AG04450 (cell line): Measurements from ENCODE around the gene TMEM161A. TPM values are rescaled to one million over a fixed set of nuclear protein-coding genes. Genes with fewer than 3 reads are reported as not detected.
A peak's percentile ranks its signal among the peaks of the same experiment; 100 is the strongest.

Source experiments
- CTCF ChIA-PET: fragments of 300-600, 350-600 bp; formaldehyde crosslinking; extraction: SDS; loops from one replicate; lab custom pipeline; 2022; ENCODE audit warnings: antibody characterized with exemption, inconsistent platforms; lab: Charles Lee
- POLR2A ChIA-PET: fragments of 350-600 bp; formaldehyde crosslinking; extraction: SDS; loops from one replicate; lab custom pipeline; 2021; ENCODE audit warnings: antibody characterized with exemption, inconsistent platforms; lab: Yijun Ruan, JAX
- DNase-seq: peaks from one replicate; pipeline ENCODE4 v3.0.0-alpha.2; 2011; ENCODE audit warnings: low read depth, low spot score
- H3K27ac ChIP-seq: one replicate; pipeline ENCODE4 v1.5.1; 2012; ENCODE audit warnings: low read depth, low read length, control low read depth
- H3K27me3 ChIP-seq: one replicate; pipeline ENCODE4 v1.6.0; 2012; ENCODE audit warnings: low read length; ENCODE audit not compliant: control insufficient read depth, insufficient read depth
- H3K4me3 ChIP-seq: 2 replicates; pipeline ENCODE4 v1.5.1; 2011; ENCODE audit warnings: mild to moderate bottlenecking, low read depth, low read length, control low read depth
- H3K9me3 ChIP-seq: 2 replicates; pipeline ENCODE4 v1.5.1; 2012; ENCODE audit warnings: low read length; ENCODE audit not compliant: control insufficient read depth, insufficient read depth
- polyA minus RNA-seq: library from RNA; depleted of rRNA, polyadenylated mRNA; stranded (reverse); fragments of >200 nt; gene quantifications from 2 replicates; pipeline ENCODE4 v1.2.3, GENCODE V29; 2011; rRNA and poly(A)+ RNA removed
- polyA plus RNA-seq: library from polyadenylated mRNA; depleted of rRNA; stranded (reverse); fragments of >200 nt; gene quantifications from 2 replicates; pipeline ENCODE4 v1.2.3, GENCODE V29; 2011; rRNA removed
- TF ChIP-seq, protein P1 (sequence below): IDR thresholded peaks from 2 replicates; pipeline ENCODE4 v1.5.1; 2011; ENCODE audit warnings: low read depth, low read length, control low read depth, inconsistent platforms

The TMEM161A gene
- polyA plus RNA-seq (16.0 and 21.7 TPM in 2 replicates), polyA minus RNA-seq (23.4 and 31.0 TPM in 2 replicates)

DNA sequence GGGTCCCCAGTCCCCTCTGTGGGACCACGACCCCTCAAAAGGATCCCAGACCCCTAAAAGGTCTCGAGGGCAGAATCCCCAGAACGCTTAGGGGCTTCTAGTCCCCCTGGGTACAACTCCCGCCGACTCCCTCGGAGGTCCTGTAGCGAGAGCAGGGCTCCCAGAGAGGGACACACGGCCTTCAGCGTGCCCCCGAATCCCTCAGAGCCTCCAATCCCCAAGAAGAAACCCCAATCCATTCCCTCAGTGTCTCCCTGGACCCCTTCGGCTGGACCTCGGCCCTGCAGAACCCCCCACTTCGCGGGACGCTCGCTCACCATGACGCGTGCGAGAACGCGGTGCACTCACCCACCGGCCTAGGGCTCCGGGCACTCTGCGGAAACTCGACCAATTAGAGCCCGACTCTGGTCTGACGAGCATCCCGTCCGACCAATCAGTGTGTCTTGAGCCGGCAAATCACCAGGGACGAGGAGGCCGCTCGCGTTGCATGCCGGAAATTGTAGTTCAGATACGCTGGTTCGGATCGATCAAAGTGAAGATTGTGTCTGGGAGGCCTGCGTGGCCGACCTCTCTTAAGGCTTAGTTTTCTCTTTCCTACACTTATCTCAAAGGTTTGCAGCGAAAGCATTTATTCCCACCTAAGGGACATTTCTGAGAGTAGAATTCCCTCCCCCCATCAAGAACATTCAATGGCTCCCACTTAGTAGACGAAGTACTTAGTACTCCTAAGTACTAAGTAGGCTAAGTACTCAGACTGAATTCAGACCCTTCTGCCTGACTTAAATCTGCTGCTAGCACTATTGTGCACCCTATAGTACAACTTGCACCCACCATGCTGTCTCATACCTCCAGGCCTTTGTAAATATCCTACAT lies at the start of gene TMEM161A:
TMEM161A (minus strand) TSS at position 370 of the 873 bp plus-strand sequence; CDS start at position 320, 50 bp downstream.
- DNase-seq: peak; percentile 99
- Histone ChIP-seq H3K4me3 (peak within 1 kb of the TSS; percentile 94), H3K27me3 (peaks cover 4% of the 10 kb centered on the region), H3K27ac (peak within 1 kb of the TSS; percentile 39), H3K9me3 (peaks cover 3% of the 10 kb centered on the region; the same call in 1 of the 2 replicates)
- ChIA-PET POLR2A (no interaction called here), CTCF (interaction anchor here (0.9 to 1.0 kb wide), 2 partner anchors 30 to 75 kb away, joined by 3 to 4 read pairs; no protein-coding TSS in a partner anchor)
- TF ChIP-seq, protein P1, sequence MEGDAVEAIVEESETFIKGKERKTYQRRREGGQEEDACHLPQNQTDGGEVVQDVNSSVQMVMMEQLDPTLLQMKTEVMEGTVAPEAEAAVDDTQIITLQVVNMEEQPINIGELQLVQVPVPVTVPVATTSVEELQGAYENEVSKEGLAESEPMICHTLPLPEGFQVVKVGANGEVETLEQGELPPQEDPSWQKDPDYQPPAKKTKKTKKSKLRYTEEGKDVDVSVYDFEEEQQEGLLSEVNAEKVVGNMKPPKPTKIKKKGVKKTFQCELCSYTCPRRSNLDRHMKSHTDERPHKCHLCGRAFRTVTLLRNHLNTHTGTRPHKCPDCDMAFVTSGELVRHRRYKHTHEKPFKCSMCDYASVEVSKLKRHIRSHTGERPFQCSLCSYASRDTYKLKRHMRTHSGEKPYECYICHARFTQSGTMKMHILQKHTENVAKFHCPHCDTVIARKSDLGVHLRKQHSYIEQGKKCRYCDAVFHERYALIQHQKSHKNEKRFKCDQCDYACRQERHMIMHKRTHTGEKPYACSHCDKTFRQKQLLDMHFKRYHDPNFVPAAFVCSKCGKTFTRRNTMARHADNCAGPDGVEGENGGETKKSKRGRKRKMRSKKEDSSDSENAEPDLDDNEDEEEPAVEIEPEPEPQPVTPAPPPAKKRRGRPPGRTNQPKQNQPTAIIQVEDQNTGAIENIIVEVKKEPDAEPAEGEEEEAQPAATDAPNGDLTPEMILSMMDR: no peak

DNA sequence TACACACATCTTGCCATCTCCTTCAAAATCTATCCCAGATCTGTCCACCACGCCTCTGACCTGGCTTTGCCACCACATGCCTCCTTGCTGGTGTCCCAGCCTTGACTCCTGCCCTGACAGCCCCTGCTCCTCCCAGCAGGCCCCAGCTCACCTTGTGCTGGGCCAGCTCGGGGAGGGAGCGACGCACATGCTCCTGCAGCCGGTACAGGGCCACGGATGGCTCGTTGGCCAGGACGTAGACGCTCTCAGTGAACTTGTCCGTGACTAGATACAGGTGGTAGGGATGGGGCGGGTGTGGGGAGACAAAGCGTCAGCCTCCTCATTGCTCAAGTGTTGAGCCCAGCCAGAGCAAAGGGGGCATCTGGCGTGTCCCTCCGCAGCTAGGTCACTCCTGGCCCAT lies 48.5 kb upstream of the TMEM161A start:
- Histone ChIP-seq H3K4me3 (no peak overlapping the region), H3K9me3 (no peaks in the 10 kb centered on the region; the same call in 1 of the 2 replicates), H3K27ac (no peak overlapping the region), H3K27me3 (no peaks in the 10 kb centered on the region)
- no peak for DNase-seq
- TF ChIP-seq, protein P1: no peak
- ChIA-PET CTCF (interaction anchor here (0.7 to 1.6 kb wide), 2 partner anchors 12 to 324 kb away, joined by 5 to 7 read pairs; no protein-coding TSS in a partner anchor), POLR2A (no interaction called here)

DNA sequence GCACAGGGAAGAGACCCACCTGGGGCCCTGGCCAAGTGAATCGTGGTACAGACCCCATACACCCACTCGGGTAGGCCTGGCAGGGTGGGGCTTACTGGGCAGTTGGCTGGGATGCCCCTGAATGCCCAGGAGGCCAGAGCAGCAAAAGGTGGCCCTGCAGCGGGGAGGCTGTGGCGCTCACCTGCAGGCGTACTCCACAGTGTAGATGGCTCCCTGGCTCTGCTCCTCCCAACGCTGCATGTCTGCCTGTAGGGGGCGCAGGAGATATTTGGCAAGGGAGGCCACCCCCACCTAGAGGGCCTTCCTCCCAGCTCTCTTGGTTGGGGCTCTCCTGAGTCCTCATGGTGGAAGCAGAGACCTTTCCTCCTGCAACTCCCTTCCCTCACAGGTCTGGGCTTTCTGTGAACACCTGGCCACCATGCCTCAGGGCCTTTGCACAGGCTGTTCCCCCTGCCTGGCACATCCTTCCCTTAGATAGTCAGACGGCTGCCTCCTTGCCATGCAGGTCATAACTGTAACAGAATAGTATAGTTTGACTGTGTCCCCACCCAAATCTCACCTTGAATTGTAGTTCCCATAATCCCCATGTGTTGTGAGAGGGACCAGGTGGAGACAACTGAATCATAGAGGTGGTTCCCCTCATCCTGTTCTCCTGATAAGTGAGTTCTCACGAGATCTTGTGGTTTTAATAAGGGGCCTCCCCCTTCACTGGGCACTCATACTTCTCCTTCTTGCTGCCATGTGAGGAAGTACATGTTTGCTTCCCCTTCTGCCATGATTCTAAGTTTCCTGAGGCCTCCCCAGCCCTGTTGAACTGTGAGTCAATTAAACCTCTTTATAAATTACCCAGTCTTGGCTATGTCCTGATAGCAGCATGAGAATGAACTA lies 47.8 kb upstream of the TMEM161A start:
- TF ChIP-seq, protein P1: peak; percentile 64
- ChIA-PET CTCF (interaction anchor here (0.5 to 1.6 kb wide), 3 partner anchors 8 to 152 kb away, joined by 3 to 6 read pairs (median 3); no protein-coding TSS in a partner anchor), POLR2A (no interaction called here)
- Histone ChIP-seq H3K9me3 (no peaks in the 10 kb centered on the region; the same call in 1 of the 2 replicates), H3K27ac (no peak overlapping the region), H3K4me3 (no peak overlapping the region), H3K27me3 (no peaks in the 10 kb centered on the region)
- DNase-seq: no peak

DNA sequence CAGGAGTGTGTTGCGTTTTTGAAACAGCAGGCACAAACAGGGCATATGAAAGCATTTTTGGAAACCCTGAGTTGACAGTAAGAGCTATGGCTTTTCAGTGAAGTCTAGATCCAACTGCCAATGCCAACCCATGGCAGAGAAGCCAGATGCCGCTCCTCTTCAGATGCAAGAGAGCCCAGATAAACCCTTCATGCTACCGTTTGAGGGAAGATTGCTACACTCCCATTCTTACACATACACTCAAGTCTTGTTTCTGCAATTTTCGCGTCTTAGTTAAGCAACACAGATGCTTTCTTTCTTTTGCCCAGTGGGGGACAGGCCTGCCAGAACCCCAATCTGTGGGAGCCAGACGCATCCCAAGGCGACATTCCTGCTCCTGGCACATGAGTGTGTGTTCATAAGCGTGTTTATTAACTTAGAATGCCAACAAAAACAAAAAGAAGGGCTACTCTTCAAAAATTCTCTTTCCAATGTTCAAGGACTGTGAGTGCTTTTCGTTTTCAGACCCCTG lies 43.3 kb upstream of the TMEM161A start:
- no peaks in the 10 kb centered on the region for H3K27me3 ChIP-seq
- H3K9me3 ChIP-seq: peaks cover 11% of the 10 kb centered on the region
- DNase-seq: no peak
- ChIA-PET CTCF (no interaction called here), POLR2A (no interaction called here)
- TF ChIP-seq, protein P1: no peak
- no peak overlapping the region for H3K27ac ChIP-seq
- no peak overlapping the region for H3K4me3 ChIP-seq
